ENCODE results near the gene SMG6.

SMG6 gene

DNA sequence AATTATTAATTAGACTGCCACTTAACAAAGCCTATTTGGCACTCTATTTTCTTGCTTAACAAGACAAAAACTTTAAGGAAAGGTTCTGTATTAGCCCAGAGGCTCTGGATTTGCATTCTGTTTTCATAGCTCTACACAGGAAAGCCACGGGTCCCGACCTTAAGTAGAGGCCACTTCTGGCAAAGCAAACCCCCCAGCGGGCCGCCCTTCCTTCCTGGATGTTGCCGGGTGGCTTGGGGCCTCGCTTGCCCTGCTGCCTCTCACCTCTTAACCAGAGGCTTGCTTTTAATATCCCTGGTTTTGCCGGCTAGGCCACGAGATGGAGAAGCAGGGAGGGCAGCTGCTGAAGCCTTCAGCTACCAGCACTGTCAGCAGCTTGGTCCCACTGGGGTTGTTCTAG lies 282.9 kb downstream of the SMG6 start:
- no peak for ATAC-seq
- TF ChIP-seq ZNF8 (CRISPR knock-in tag; IDR thresholded peaks at IDR 0.05) (no peak), SNAI2 (CRISPR knock-in tag; IDR thresholded peaks at IDR 0.05) (no peak), ARNTL (CRISPR knock-in tag; IDR thresholded peaks at IDR 0.05; ENCODE audit: borderline replicate concordance, low read depth) (no peak), TOX (CRISPR knock-in tag; IDR thresholded peaks at IDR 0.05; ENCODE audit: borderline replicate concordance) (no peak), TCF4 (CRISPR knock-in tag; IDR thresholded peaks at IDR 0.05; ENCODE audit: borderline replicate concordance) (no peak), RARB (CRISPR knock-in tag; IDR thresholded peaks at IDR 0.05) (no peak), PPARA (CRISPR knock-in tag; IDR thresholded peaks at IDR 0.05; ENCODE audit: borderline replicate concordance) (no peak), ISL1 (CRISPR knock-in tag; IDR thresholded peaks at IDR 0.05) (no peak), ZFP3 (CRISPR knock-in tag; IDR thresholded peaks at IDR 0.05) (no peak), BACH2 (CRISPR knock-in tag; IDR thresholded peaks at IDR 0.05; ENCODE audit: borderline replicate concordance) (no peak), ZNF70 (CRISPR knock-in tag; IDR thresholded peaks at IDR 0.05) (no peak), ESRRG (CRISPR knock-in tag; IDR thresholded peaks at IDR 0.05) (no peak), ZFP30 (CRISPR knock-in tag; IDR thresholded peaks at IDR 0.05) (no peak)
- TF ChIP-seq, protein P1, sequence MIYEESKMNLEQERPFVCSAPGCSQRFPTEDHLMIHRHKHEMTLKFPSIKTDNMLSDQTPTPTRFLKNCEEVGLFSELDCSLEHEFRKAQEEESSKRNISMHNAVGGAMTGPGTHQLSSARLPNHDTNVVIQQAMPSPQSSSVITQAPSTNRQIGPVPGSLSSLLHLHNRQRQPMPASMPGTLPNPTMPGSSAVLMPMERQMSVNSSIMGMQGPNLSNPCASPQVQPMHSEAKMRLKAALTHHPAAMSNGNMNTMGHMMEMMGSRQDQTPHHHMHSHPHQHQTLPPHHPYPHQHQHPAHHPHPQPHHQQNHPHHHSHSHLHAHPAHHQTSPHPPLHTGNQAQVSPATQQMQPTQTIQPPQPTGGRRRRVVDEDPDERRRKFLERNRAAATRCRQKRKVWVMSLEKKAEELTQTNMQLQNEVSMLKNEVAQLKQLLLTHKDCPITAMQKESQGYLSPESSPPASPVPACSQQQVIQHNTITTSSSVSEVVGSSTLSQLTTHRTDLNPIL (CRISPR knock-in tag; IDR thresholded peaks at IDR 0.05; ENCODE audit: low read depth): no peak
- TF ChIP-seq, protein P2, sequence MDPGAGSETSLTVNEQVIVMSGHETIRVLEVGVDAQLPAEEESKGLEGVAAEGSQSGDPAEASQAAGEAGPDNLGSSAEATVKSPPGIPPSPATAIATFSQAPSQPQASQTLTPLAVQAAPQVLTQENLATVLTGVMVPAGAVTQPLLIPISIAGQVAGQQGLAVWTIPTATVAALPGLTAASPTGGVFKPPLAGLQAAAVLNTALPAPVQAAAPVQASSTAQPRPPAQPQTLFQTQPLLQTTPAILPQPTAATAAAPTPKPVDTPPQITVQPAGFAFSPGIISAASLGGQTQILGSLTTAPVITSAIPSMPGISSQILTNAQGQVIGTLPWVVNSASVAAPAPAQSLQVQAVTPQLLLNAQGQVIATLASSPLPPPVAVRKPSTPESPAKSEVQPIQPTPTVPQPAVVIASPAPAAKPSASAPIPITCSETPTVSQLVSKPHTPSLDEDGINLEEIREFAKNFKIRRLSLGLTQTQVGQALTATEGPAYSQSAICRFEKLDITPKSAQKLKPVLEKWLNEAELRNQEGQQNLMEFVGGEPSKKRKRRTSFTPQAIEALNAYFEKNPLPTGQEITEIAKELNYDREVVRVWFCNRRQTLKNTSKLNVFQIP (CRISPR knock-in tag; IDR thresholded peaks at IDR 0.05; ENCODE audit: borderline replicate concordance, low read depth): no peak
- TF ChIP-seq, protein P3, sequence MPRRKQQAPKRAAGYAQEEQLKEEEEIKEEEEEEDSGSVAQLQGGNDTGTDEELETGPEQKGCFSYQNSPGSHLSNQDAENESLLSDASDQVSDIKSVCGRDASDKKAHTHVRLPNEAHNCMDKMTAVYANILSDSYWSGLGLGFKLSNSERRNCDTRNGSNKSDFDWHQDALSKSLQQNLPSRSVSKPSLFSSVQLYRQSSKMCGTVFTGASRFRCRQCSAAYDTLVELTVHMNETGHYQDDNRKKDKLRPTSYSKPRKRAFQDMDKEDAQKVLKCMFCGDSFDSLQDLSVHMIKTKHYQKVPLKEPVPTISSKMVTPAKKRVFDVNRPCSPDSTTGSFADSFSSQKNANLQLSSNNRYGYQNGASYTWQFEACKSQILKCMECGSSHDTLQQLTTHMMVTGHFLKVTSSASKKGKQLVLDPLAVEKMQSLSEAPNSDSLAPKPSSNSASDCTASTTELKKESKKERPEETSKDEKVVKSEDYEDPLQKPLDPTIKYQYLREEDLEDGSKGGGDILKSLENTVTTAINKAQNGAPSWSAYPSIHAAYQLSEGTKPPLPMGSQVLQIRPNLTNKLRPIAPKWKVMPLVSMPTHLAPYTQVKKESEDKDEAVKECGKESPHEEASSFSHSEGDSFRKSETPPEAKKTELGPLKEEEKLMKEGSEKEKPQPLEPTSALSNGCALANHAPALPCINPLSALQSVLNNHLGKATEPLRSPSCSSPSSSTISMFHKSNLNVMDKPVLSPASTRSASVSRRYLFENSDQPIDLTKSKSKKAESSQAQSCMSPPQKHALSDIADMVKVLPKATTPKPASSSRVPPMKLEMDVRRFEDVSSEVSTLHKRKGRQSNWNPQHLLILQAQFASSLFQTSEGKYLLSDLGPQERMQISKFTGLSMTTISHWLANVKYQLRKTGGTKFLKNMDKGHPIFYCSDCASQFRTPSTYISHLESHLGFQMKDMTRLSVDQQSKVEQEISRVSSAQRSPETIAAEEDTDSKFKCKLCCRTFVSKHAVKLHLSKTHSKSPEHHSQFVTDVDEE (CRISPR knock-in tag; IDR thresholded peaks at IDR 0.05): no peak
- TF ChIP-seq, protein P4, sequence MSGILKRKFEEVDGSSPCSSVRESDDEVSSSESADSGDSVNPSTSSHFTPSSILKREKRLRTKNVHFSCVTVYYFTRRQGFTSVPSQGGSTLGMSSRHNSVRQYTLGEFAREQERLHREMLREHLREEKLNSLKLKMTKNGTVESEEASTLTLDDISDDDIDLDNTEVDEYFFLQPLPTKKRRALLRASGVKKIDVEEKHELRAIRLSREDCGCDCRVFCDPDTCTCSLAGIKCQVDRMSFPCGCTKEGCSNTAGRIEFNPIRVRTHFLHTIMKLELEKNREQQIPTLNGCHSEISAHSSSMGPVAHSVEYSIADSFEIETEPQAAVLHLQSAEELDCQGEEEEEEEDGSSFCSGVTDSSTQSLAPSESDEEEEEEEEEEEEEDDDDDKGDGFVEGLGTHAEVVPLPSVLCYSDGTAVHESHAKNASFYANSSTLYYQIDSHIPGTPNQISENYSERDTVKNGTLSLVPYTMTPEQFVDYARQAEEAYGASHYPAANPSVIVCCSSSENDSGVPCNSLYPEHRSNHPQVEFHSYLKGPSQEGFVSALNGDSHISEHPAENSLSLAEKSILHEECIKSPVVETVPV (CRISPR knock-in tag; IDR thresholded peaks at IDR 0.05): no peak

DNA sequence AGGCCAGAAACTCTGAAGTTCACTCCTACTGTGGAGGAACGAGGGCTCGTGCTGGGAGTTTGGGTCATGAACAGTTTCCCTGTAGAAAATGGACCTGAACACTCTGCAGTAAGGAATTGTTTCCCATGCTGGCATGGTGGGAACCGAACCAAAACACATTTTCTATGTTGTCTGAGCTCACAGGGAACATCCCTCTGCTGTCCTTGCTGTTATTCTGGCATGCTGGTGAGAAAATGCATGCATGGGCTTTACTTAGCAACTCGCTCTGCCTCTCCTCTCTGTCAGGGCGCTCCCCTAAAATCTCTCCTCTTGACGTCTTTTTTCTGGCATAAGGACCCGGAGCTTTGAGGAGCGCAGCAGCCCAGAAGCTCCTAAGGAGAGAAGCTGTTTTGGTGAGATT lies 283.9 kb downstream of the SMG6 start:
- TF ChIP-seq BACH2 (CRISPR knock-in tag; IDR thresholded peaks at IDR 0.05; ENCODE audit: borderline replicate concordance) (no peak), TCF4 (CRISPR knock-in tag; IDR thresholded peaks at IDR 0.05; ENCODE audit: borderline replicate concordance) (no peak), TOX (CRISPR knock-in tag; IDR thresholded peaks at IDR 0.05; ENCODE audit: borderline replicate concordance) (no peak), GLIS3 (CRISPR knock-in tag; IDR thresholded peaks at IDR 0.05) (no peak)
- TF ChIP-seq, protein P4 (CRISPR knock-in tag; IDR thresholded peaks at IDR 0.05): no peak
- ATAC-seq: no peak

DNA sequence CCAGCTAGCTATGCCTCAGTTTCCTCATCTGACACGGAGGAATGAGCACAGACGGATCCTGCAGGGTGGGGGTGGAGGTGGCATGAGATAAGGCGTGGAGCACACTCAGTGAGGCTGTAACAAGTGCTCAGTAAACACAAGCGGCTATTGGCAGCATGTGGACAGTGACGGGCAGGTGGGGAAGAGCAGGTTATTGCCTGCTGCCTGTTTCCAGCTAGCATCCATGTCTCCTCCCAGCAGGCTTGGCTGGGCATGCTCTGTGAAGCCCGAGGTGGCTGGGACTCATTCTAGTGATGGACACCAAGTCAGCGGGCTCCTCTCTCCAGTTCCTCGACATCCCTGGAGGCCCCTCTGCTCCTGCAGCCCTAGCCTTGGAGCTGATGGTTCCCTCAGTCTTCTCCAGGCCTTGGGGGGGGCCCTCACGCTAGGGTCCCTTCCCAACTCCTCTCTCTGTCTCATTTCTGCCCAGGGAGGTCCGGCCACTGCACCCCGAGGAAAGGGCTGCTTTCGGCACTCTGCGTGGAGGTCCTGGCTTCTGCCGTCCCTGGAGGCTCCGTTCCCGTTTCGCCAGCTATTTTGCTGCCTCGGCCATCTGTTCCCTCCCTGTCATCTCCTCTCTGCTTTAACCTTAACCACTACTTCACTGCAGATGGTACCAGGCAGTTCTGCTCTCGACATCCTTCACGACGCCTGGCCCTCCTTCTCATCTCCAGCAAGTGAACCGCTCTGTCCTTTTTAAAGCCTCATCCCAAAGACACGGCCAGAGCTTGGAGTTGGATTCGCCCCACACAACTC lies 284.7 kb downstream of the SMG6 start:
- ATAC-seq: no peak
- TF ChIP-seq PPARA (CRISPR knock-in tag; IDR thresholded peaks at IDR 0.05; ENCODE audit: borderline replicate concordance) (no peak), ARNTL (CRISPR knock-in tag; IDR thresholded peaks at IDR 0.05; ENCODE audit: borderline replicate concordance, low read depth) (no peak), ZNF565 (CRISPR knock-in tag; conservative IDR thresholded peaks at IDR 0.05; ENCODE audit: low read depth) (no peak), ESRRG (CRISPR knock-in tag; IDR thresholded peaks at IDR 0.05) (no peak), GLIS3 (CRISPR knock-in tag; IDR thresholded peaks at IDR 0.05) (no peak), TOX (CRISPR knock-in tag; IDR thresholded peaks at IDR 0.05; ENCODE audit: borderline replicate concordance) (no peak), ZFP30 (CRISPR knock-in tag; IDR thresholded peaks at IDR 0.05) (no peak), ZNF8 (CRISPR knock-in tag; IDR thresholded peaks at IDR 0.05) (no peak), RARB (CRISPR knock-in tag; IDR thresholded peaks at IDR 0.05) (no peak), SNAI2 (CRISPR knock-in tag; IDR thresholded peaks at IDR 0.05) (no peak), ISL1 (CRISPR knock-in tag; IDR thresholded peaks at IDR 0.05) (no peak), ZNF70 (CRISPR knock-in tag; IDR thresholded peaks at IDR 0.05) (no peak), ZFP3 (CRISPR knock-in tag; IDR thresholded peaks at IDR 0.05) (no peak), TCF4 (CRISPR knock-in tag; IDR thresholded peaks at IDR 0.05; ENCODE audit: borderline replicate concordance) (no peak), CSDC2 (CRISPR knock-in tag; IDR thresholded peaks at IDR 0.05) (no peak), ZC3H10 (CRISPR knock-in tag; IDR thresholded peaks at IDR 0.05) (no peak)
- TF ChIP-seq, protein P5, sequence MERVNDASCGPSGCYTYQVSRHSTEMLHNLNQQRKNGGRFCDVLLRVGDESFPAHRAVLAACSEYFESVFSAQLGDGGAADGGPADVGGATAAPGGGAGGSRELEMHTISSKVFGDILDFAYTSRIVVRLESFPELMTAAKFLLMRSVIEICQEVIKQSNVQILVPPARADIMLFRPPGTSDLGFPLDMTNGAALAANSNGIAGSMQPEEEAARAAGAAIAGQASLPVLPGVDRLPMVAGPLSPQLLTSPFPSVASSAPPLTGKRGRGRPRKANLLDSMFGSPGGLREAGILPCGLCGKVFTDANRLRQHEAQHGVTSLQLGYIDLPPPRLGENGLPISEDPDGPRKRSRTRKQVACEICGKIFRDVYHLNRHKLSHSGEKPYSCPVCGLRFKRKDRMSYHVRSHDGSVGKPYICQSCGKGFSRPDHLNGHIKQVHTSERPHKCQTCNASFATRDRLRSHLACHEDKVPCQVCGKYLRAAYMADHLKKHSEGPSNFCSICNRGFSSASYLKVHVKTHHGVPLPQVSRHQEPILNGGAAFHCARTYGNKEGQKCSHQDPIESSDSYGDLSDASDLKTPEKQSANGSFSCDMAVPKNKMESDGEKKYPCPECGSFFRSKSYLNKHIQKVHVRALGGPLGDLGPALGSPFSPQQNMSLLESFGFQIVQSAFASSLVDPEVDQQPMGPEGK (CRISPR knock-in tag; IDR thresholded peaks at IDR 0.05; ENCODE audit: borderline replicate concordance): no peak
- TF ChIP-seq, protein P4 (CRISPR knock-in tag; IDR thresholded peaks at IDR 0.05): no peak
